Activated CD4-positive, alpha-beta T cell treated with anti-CD3 and anti-CD28 coated beads, Interleukin-10, Interleukin-2, amounts not matched to agents 100 ng/mL and 50 ng/mL, durations not matched to agents 16 hours and 8 hours (primary cell): ENCODE data around the gene NOC2L.
"Not testable (repeated sequence)": the region's sequence is repeated elsewhere in the genome, so short reads cannot be mapped to it uniquely, and the experiment has no call there.

Experiments
- DNase-seq: peaks from one replicate; pipeline ENCODE4 v3.0.0-alpha.2; 2020

NOC2L gene

DNA sequence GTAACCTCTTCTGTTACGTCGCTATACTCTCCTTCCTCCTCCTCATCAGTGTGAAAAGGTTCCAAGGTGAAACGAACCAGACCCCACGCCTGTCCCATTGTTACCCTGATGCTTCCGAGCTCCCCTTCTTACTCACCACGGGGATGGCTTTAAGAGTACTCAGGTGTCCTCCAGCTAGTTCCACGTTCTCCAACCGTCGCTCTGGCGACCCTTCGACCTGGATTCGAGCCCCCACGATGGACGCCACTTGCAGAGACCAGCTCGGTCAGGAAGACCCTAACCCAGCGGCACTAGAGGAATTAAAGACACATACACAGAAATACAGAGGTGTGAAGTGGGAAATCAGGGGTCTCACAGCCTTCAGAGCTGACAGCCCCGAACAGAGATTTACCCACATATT, 61.1 kb downstream of the NOC2L start:
- DNase-seq = not testable (repeated sequence)

GRCh38 chr1:897226-897625, 61.8 kb downstream of the NOC2L start:
- DNase-seq = no peak
